Activated CD4-positive, CD25-positive, alpha-beta regulatory T cell (primary cell): Measurements from ENCODE around the gene GAS7.

Experiments
- DNase-seq, 4 experiments: peaks; one replicate each; lab custom pipeline; 2025; lab: John Stamatoyannopoulos, UW

The GAS7 gene

DNA sequence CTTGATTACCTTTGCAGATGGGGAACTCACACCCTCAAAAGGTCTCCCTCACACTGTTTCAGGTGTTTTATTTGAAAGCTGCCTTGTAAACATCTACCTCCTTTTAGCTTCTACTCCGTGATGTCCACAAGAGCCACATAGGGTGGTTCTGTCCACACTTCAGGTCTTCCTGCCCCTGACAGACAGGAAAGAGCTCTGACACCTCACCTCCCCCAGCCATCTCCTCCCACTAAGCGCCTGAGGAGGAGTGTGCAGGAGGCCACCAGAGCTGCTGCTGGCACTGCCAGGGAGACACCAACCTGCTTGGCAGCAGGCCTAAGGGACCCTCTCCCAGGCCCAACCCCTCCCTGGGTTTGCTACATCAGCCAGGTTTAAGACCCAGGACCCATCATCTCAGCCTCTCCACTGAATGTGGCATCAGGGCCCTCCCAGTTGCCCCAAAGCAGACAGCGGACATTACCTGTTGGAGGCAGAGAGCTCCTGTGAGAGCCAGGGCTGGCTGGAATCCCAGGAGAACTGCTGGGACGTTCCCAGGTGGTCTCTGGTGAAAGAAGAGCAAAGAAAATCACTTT lies 217.0 kb downstream of the GAS7 start:
- DNase-seq: no peak

DNA sequence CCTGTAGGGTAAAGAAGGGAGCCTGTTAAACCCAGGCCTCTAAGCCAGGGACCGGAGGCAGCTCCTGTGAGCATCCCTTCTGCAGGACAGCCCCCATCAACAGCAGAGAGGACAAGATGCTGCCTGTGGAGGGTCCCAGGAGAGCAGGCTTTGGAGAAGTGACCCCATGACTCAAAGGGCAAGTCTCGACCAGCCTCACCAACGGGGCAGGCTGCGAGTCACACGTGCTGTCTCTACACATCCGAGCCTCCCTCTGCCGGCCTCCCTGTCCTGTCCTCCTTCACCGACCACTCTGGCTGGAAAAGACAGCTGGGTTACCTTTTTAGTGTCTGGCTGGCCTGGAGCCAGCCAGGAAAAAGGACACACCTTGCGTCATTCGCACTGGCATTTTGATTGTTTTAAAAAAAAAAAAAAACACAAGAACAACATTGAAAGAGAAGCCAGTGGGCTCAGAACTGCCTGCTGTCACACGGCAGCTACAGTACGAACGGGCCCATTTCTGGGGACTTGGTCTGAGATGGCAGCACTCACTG lies 218.9 kb downstream of the GAS7 start:
- no peak for DNase-seq

DNA sequence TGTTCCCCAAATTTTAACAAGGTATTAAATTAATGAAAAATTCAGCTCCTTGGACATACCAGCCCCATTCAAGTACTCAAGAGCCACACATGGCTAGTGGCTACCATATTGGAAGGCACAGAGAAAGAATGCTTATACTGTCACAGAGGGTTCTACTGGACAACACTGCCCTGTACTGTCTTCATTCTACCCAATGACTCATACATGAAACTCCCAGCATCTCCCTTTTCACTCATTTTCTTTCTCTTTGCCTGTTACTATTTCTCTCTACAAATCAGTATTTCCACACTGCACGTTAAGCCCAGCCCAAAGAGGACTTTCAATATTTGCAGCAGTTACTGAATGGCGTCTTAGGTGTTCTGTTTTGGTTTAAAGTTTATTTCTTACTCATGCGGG lies 221.2 kb downstream of the GAS7 start:
- no peak for DNase-seq

DNA sequence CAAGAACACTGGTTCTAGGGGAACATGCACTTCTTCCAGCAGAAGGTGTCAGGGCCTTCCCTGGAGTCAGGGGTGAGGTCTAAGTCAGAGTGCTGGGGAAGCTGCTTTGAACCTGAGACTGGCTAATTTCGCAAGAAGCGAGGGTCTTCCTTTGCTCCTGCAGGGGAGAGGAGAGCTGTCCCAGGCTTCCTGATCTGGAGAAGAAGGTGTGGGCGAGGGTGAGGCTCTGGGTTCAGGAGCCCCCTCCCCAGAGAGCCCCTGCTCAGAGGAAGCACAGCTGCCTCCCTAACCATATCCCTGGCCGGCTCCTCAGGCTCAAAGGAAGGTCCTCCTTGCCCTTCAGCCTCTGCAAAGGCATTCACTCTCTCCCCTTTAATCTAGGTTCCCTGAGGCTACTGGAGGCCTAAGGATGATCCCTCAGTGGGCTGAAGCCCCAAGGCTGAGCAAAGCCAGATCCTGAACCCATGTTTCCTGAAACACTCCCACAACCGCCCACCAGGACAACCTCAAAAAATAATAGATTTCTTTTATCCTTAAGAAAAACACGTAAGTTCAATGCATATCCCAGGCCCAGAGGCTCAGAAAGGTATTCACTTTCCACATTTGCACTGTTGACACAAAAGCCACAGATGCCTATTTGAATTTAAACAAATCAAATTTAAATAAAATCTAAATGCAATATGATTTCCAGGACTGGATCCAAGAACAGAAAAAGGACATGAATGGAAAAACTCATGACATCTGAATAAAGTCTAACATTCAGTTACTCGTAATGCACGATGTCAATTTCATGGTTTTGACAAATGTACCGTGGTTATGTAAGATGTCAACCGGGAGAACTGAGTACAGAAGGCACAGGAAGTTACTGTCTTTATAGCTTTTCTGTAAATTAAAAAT lies 221.9 kb downstream of the GAS7 start:
- DNase-seq: no peak

DNA sequence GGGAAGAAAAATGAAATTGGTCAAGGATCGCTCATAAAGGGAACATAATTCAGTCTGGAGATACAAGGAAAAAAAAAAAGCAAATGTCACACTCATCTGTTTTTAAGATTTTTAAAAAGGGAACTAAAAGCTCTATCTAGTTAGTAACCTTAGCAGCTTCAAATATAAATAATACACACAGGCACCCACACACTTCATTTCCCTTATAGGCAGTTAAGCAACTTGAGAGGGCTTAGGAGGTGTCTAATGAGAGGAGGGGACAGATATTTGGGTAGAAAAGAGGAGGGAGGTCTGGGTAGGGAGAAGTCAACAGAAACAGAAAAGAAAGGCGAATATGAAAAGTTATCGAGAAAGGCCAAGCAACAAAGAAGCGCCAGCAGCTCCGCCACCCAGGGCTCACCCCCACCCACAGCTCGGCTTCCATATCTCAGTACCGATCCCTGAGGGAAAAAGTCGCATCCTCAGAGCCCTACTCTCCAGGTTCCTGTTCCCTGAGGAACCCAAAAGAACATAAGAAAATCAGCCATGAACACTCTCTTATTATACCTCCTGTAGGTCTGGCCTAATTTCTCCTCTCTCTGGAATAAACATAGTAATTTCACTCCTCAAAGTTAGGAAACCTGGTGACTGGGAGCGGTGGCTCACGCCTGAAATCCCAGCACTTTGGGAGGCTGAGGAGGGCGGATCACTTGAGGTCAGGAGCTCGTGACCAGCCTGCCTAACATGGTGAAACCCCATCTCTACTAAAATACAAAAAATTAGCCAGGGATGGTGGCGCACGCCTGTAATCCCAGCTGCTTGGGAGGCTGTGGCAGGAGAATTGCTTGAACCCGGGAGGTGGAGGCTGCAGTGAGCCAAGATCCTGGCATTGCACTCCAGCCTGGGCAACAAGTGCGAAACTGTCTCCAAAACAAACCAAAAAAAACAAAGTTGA lies 223.7 kb downstream of the GAS7 start:
- DNase-seq: no peak

DNA sequence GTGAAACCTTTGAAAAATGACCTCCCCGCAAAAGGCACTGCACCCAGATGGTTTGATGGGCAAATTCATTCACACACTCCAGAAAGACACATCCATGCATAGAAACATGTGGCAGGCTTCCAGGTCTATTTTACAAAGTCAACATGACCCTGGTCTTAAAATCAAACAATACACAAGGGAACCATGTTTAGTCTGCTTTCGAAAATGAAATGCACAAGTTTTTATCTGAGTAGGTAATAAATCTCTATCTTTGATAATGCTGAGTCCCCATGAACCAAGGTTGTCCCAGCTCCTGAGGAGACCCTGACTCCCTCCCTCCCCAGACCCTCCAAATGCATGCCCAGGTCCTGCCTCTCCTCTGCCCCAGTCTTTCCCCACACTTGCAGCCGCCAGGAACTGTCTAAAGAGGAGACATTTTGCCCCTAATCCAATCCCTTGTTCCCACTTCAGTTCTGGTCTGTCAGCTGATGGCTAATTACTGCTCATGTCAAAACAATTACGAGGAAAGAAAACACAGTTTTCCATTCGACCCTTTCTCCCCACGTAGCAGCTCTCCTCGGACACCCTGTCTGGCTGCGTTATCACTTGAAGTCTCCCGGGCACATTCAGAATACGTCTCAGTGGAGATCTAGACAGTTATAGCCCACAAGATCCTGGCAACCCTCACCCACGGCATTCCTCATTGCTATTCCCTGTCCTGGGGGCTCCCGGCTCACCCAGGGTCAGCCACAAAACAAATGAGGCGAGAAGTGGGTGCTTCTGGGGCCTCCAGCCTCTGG lies 224.5 kb downstream of the GAS7 start:
- DNase-seq: no peak

DNA sequence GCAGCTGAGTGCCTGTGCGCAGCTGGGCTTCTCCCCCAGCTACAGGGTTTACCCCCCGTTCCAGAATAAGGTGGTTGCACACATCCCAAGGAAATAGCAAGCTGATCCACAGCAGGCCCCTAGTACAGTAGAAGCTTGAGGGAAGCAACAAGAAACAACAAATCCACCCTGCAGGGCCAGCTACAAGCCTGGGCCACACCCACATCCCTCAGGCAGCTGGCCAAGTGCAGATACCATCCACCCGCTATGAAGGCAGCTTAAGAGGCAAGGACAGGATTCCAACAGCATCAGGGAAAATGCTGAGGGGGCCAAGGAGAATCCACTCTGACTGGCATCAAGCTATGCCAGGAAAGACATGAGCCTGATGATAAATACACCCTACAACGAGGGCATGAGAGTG lies 226.4 kb downstream of the GAS7 start:
- DNase-seq: no peak

DNA sequence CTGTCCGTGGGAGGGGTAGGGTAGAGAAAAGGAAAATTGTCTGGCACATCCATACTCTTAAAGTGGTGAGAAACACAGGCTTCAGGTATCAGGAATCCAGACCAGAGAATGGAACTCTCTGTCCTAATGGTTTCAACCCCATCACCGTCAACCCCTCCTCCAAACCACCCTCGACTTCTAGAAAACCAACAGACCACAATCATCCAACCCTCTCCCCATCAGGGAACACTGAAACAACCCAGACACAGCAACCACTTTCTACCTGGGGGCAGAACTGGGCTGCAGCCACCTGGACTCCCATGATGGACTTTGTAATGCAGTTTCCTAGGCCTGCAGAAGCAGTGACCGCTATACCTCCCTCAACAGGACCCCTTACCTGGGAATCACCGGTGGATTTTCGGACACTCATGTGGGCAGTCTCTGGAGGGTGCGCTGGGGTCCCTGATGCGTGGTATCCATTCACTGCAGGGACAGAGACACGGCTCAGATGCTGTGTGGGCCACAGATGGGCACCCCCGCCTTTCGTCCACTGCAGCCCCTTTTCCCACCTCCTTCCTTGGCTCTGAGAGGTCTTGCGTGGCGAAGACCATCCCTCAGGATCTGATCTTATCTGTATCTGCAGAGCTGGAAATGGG lies 229.0 kb downstream of the GAS7 start:
- no peak for DNase-seq

DNA sequence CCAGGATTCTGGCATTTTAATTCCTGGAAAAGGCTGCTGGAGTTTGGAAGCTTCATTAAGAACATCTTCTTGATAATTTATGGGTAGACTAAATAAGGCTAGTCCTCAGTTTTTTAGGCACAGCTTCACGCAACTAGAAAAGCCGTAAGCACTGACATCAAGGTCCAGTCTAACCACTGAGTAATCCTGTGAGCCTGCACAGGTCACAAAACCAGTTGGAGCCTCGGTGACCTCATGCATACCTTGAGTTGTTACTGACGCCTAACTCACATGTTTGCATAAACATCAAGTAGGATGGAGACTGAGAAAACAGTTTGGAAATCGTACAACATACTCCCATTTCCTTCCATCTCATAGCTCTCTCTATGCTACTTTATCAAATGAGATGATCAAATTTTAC lies 229.5 kb downstream of the GAS7 start:
- no peak for DNase-seq

DNA sequence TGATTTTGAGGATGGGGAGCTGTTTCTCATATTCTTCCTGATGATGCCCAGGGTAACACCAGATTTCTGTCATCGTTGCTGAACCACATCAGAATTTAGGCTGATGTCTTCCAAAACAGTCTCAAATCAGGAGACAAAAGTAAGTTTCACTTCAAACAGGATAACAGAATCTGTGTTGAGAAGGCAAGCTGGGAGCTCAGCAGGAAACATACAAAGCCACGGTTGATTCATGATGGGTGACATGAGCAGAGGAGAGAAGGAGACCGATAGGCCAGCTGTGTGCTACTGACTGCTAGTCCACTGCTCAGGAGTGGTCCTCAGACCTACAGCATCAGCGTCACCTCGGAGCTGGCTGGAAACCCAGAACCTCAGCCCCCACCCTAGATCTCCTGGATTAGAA lies 230.4 kb downstream of the GAS7 start:
- DNase-seq: no peak

DNA sequence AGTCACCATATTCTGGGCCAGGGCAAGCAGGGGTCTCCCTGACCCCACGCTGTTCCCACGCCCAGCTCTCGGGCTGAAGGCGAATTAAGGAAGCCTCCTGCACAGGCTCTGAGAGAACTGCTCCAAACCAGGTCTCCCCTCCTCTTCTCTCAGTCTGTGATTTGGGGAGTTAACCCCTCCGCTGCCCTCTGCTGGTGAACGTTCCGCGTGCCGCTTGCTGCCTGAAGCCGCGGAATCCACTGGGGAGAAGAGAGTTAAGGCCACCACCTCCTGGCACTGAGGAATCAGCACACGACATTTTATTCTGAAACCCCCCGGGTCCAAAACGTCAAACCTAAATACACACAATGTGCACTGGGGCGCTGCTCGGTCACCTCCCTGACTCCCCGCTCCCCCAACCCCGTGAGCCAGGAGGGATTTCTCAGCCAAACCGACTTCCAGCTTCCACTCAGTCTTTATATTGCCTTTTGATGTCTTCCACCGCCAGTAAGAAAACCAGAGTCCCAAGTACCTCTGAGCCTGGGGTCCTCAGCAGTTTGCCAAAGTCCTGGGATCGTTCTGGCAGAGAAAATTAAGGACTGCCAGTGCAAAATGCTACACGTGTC lies 238.9 kb downstream of the GAS7 start:
- no peak for DNase-seq

DNA sequence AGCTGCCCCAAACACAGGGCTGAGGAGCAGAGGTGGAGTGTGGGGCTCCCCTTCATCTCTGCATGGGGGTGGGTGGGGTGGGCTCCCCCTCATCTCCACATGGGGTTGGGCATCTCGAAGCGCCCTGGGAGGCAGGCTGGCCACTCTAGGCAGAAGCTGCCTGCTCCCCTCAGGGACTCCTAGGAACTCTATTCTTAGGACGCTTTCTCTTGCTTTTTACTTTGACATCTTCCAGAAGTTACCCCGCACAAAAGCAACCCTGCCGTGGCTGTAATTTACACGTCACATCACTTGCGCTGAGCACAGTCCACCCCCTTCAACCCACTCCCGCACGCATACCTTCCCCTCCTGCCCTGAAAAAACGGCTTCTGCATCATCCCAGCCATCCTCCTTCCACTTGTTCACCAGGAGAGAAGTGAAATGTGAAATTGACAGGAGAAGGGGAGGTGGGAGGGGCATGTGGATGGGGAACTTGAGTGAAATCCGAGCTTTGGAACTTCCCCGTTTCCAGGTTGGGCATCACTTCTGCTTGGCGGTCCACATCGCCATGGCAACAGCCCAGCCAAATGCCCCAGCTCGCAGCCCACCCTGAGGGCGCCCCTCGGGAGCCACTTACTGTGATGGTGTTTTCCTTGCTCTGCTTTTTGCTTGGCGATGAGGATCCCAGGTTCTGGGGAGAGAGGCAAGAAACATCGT lies 239.7 kb downstream of the GAS7 start:
- no peak for DNase-seq

DNA sequence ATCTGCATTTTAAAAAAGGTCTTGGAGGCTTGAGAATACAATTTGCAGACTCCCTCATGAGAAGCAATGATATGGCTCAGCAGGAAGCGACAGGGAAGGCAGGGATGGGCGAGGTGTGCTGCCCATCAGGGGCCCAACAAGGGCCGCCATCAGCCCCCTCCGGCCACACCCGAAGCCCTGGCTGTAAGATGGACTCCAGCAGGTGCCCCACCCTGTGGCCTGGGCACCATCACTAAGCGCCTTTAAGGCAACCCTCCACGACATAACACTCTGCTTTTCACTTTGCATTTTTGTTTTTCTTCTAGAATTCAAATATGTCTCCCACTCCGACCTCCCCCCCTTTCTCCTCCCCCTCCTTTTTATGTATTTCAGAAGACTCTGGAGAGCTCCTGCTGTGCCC lies 241.2 kb downstream of the GAS7 start:
- no peak for DNase-seq

DNA sequence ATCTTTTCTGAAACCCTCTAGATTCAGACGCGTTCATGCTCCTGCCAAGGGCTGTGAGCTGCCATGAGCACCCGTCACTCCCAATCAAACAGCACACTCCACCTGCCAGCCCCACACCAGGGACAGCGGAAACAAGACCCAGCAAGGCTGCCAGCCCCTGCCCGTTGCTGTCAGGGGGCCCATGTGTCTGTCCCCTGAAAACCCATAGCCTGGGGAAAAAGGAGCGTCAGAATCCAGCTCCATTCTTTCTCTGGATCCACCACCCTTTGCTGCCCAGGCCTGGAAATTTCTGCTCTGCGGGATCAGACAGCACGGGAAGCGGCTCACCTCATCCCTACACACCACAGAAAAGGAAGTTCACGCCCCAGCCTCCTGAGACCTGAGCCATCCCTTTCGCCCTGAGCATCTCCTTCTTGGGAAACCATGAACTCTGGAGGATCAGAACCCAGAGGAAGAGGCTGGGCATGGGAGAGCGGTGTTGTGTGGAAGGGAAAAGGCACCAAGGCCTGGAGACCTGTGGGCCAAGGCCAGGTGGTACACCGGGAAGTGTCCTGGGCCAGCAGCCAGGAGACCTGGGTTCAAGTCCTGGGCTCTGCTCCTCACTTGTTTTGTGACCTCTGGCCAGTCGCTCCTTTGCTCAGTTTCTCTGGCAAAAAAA lies 241.8 kb downstream of the GAS7 start:
- no peak for DNase-seq

DNA sequence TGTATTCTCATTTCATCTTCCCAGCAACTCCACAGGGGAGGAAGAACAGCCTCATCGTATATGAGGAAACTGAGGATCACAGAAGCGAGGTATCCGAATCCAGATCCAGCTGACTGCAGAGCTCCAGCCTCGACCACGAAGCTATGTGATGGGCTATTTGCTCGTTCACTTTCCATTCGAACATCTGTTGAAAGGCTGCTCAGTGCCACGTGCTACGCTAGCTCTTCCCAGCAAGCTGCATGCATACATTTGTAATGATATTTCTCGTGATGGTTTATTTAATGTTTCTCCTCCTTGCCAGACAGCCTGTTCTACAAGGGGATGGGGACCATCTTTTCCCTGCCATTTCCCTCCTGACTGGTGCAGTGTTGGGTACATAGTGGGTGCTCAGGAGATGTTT lies 244.9 kb downstream of the GAS7 start:
- DNase-seq: no peak

DNA sequence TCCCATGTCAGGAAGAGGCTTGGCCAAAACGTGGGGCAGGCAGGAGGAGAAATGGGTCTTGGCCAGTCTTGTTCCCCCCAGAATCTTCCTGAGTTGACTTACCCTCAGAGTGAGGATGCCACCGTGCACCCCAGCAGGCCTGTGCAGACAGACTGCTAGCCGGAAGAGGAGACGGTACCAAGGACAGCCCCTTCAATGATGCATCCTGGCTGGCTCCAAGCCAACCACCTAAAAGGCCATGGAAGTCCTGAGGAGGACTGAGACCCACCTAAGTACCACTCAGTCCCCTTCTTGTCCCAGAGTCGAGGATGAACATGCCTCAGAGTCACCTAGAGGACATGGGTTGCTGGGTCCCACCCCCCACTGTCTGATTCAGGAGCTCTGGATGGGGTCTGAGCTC lies 246.6 kb downstream of the GAS7 start:
- DNase-seq: no peak

DNA sequence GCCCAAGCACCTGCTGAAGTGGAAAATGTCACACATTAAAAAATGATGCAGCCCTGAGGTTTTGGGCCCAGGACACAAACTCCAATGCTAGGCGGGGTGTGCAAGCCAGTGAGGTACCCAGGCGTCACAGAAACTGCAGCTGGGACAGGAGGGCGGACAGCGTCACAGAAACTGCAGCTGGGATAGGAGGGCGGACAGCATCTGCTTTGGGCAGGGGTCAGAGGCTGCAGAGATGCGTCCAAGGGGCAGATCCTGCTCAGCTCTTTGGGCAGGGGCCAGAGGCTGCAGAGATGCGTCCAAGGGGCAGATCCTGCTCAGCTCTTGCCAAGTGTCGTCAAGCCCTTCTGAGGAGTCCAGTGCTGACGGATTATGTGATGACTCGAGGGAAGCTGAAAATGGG lies 249.5 kb downstream of the GAS7 start:
- no peak for DNase-seq

DNA sequence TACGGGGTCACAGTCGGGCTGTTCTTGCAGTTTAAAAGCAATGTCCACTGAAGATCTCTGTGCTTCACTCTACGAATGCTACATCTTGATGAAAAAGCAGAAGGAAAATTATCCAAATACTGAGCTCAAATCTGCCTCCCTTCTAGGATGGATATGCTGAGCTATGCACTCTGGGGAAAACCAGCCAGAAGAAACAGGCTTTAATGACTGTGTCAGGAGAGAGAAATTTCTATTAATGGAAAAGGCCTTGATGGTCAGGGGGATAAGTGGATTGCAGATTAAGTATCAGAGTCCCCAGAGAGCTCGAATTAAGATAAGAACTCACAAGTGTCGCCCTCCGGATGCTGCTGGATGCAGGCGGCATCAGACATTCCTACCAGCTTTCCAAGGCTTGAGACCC lies 253.7 kb downstream of the GAS7 start:
- no peak for DNase-seq

DNA sequence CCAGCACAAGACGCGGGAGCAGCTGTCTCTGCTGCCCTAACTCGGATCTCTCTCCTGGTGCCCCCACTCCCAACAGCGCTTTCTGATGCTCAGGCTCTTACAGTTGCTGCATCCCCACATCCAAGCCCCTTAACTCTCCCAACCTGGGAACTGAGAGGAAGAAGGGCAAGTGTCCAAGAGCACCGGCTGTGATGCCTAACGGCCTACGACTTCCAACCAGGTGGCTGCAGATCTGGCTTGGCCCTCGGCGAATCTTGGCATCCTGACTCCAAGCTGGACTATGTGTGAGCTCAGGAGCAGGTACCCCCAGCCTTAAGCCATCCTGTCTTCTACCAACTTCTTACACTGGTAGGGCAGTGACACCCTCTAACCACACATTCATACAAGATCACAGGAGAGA lies 255.1 kb downstream of the GAS7 start:
- DNase-seq: no peak

DNA sequence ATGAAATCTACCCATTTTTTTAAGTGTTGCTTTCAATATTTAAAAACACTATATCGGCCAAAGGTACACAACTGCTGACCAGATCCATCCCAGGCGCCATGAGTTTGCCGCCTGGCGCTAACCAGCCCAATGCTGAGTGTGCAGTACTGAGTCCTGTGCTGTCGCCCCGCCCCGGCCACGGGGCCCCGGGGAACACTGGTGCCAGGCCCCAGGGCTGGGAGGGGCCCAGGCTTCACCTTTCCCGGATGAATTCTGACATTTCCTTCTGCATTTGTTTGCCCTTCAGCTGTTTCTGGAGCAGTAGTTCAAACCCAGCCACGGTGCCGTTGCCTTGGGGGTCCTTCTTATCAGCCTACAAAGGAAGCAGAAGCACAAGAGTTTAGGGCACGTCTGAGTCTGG lies 255.5 kb downstream of the GAS7 start:
- no peak for DNase-seq
